Erythroblast (primary cell): ENCODE measurements around the gene HIP1.
"Not testable (repeated sequence)": the region's sequence is repeated elsewhere in the genome, so short reads cannot be mapped to it uniquely, and the experiment has no call there.

Experiments
- DNase-seq, 2 experiments: peaks; one replicate each; lab custom pipeline; 2025; lab: John Stamatoyannopoulos, UW
- GATA1 ChIP-seq: IDR thresholded peaks from 2 replicates; pipeline ENCODE4 v1.6.1; 2011; ENCODE audit warnings: low read depth, mild to moderate bottlenecking, control low read depth, low read length, moderate library complexity
- POLR2A ChIP-seq: IDR thresholded peaks from 2 replicates; pipeline ENCODE4 v1.6.1; 2011; ENCODE audit warnings: mild to moderate bottlenecking, low read length

Gene HIP1

GRCh38 chr7:75711656-75712514 lies 26.9 kb downstream of the HIP1 start:
- no peak for DNase-seq
- TF ChIP-seq GATA1: no peak
- no peak for TF ChIP-seq POLR2A

DNA sequence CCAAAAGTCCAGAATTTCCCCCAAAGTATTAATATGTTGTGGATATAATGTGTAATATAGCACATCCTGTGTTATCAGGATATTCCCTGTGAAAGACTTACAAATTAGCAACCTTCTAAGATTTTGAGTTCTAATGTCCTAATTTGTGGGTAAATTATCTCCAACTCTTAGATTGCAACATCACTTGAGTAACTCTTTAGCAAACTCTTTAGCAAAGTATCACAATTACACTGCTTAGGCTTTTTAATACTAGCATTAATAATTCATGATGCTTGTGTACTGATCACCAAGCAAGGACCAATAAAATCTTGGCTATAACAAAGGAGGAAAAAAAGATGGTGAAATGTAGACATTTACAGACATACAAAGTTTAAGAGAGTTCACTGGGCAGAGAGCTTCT lies 27.7 kb downstream of the HIP1 start:
- no peak for DNase-seq
- TF ChIP-seq GATA1: no peak
- no peak for TF ChIP-seq POLR2A

GRCh38 chr7:75704928-75705327 lies 33.8 kb downstream of the HIP1 start:
- TF ChIP-seq GATA1 (no peak), POLR2A (no peak)
- DNase-seq: no peak

DNA sequence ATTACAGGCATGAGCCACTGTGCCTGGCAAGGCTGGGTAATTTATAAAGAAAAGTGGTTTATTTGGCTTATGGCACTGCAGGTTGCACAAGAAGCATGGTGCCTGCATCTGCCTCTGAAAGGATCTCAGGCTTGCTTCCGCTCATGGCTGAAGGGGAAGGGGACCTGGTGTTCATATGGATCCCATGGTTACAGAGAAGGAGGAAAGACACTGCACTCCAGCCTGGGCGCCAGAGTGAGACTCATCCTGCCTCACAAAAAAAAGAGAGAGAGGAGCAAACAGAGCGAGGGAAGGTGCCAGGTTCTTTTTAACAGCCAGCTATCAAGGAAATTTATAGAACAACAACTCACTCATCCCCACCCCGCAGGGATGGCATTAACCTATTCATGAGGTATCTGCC lies 36.2 kb downstream of the HIP1 start:
- DNase-seq: no peak
- no peak for TF ChIP-seq GATA1
- no peak for TF ChIP-seq POLR2A

- DNase-seq: no peak
- TF ChIP-seq GATA1 (no peak), POLR2A (no peak)
Observed at GRCh38 chr7:75699993-75700392, 38.7 kb downstream of the HIP1 start.

- no peak for DNase-seq
- TF ChIP-seq GATA1 (no peak), POLR2A (no peak)
Observed at GRCh38 chr7:75698358-75698757, 40.4 kb downstream of the HIP1 start.

DNA sequence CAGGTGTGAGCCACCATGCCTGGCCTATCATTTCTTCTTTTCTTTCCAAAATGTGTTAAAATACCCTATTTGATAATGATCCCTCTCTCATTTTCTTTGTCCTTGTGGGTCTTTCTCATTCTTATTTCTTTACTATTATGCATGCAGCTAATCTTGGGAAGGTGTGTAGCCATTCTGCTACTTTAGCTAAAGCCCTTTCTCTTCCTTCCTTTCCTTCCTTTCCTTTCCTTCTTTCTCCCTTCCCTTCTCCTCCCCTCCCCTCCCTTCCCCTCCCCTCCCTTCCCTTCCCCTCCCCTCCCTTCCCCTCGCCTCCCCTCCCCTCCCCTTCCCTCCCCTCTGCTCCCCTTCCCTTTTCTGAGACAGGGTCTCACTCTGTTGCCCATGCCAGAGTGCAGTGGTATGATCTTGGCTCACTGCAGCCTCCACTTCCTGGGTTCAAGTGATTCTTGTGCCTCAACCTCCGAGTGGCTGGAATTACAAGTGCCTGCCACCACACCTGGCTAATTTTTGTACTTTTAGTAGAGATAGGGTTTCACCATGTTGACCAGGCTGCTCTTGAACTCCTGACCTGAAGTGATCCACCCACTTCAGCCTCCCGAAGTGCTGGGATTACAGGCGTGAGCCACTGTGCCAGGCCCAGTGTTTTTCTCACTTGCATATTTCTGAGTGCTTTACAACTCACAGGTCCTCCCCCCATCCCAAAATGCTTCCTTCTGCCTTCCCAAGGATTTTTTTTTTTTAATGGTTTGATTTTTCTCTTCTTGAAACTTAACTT lies 42.3 kb downstream of the HIP1 start:
- DNase-seq: no peak
- no peak for TF ChIP-seq POLR2A
- TF ChIP-seq GATA1: no peak

- no peak for DNase-seq
- TF ChIP-seq POLR2A (no peak), GATA1 (no peak)
Observed at GRCh38 chr7:75694638-75695399, 43.9 kb downstream of the HIP1 start.

DNA sequence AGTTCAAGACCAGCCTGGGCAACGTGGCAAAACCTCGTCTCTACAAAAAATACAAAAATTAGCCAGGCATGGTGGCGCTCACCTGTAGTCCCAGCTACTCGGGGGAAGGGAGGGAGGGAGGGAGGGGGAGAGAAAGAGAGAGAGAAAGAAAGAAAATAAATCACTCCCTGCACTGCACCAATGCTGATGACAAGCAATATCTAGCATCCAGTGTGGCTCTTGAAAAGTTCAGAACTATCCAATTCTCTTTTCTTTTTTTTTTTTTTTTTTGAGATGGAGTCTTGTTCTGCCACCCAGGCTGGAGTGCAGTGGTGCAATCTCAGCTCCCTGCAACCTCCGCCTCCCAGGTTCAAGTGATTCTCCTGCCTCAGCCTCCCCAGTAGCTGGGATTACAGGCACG lies 45.1 kb downstream of the HIP1 start:
- DNase-seq: not testable (repeated sequence)

DNA sequence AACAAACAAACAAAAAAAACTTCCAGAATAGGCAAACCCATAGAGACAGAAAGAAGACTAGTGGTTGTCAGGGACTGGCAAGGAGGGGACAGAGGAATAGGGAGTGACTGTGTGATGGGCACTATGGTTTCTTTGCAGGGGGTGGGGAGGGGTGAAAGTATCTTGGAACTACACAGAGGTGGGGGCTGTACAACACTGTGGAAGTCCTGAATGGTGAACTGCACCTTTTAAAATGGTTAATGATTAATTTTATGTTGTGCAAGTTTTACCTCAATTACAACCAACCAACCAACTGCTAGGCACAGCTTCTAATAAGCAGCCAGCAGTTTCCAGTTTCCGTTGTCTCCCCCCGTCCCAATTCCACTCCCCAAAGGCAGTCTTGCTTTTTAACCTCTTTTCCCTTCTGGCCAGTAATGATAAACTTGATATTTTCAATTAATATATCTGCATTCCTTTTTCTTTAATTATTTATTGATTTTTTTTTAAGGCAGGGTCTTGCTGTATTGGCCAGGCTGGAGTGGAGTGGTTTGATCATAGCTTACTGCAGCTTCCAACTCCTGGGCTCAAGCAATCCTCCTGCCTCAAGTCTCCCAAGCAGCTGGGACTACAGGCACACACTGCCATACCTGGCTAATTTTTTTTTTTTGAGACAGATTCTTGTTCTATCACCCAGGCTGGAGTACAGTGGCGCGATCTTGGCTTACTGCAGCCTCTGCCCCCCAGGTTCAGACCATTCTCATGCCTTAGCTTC lies 46.8 kb downstream of the HIP1 start:
- DNase-seq: no peak
- no peak for TF ChIP-seq GATA1

DNA sequence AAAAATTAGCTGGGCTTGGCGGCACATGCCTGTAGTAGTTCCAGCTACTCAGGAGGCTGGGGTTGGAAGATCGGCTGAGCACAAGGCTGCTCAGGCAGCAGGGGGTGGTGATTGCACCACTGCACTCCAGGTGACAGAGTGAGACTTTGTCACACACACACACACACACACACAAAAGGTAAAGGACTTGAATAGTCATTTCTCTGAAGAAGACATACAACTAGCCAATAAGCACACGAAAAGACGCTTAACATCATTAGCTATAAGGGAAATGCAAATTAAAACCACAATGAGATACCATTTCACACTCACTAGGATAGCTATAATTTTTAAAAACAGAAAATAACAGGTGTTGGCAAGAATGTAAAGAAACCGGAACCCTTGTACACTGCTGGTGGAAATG lies 48.6 kb downstream of the HIP1 start:
- no peak for TF ChIP-seq POLR2A
- no peak for TF ChIP-seq GATA1
- no peak for DNase-seq

- DNase-seq: no peak
- no peak for TF ChIP-seq GATA1
- no peak for TF ChIP-seq POLR2A
Observed at GRCh38 chr7:75689246-75690099, 49.3 kb downstream of the HIP1 start.

GRCh38 chr7:75688200-75689136 lies 50.3 kb downstream of the HIP1 start:
- no peak for DNase-seq
- TF ChIP-seq POLR2A: no peak
- no peak for TF ChIP-seq GATA1
